Panc1 (cell line): ENCODE results near the gene ESRRB.
A peak's percentile ranks its signal among the peaks of the same experiment; 100 is the strongest.

ENCODE experiments used
- CTCF ChIP-seq: fragments of 450-650 bp; IDR thresholded peaks from 2 replicates; pipeline ENCODE4 v1.5.1; 2017; ENCODE audit warnings: mild to moderate bottlenecking
- POLR2AphosphoS5 ChIP-seq: IDR thresholded peaks from 2 replicates; pipeline ENCODE4 v1.6.1; 2012; ENCODE audit warnings: mild to moderate bottlenecking, low read depth, low read length, moderate library complexity
- REST ChIP-seq, 2 experiments: IDR thresholded peaks; 2 replicates each; pipeline ENCODE4 v1.6.1; 2011 to 2012; ENCODE audit warnings: low read depth in 2 of 2, control low read depth in 1 of 2, low read length in 1 of 2, mild to moderate bottlenecking in 1 of 2, moderate library complexity in 1 of 2; ENCODE audit not compliant: insufficient read depth in 1 of 2
- SIN3A ChIP-seq: IDR thresholded peaks from 2 replicates; pipeline ENCODE4 v1.6.1; 2012; ENCODE audit warnings: low read depth, mild to moderate bottlenecking, low read length, moderate library complexity, borderline replicate concordance; ENCODE audit not compliant: insufficient read depth
- TCF7L2 ChIP-seq: IDR thresholded peaks from 2 replicates; pipeline ENCODE4 v1.6.1; 2011; ENCODE audit warnings: mild to moderate bottlenecking, low read depth, low read length, inconsistent platforms

- no peak for TF ChIP-seq POLR2AphosphoS5
- peak; percentile 92 for TF ChIP-seq CTCF
- TF ChIP-seq REST (IDR thresholded peaks at IDR 0.05; ENCODE audit: insufficient read depth in 1 of 2, low read depth in 2 of 2, low read length in 1 of 2), result no peak
- no peak for TF ChIP-seq TCF7L2
- TF ChIP-seq SIN3A, result no peak
Observed at GRCh38 chr14:76386944-76387782, 11.2 kb downstream of the ESRRB start.
